Adrenal gland (tissue), 5 donors: ENCODE results near the gene CAMTA1.

Experiments
- CTCF ChIP-seq, 6 experiments: fragments of 450-650 bp in 4 of 6; fragments of 200-600 bp in 2 of 6; sonication (generic) in 1 of 6; IDR thresholded peaks; 1 replicate in 5 of 6; 2 replicates in 1 of 6; pipeline versions ENCODE4 v1.5.1 to v1.8.0; 2016 to 2021; ENCODE audit warnings: antibody characterized with exemption in 6 of 6, mild to moderate bottlenecking in 2 of 6, moderate library complexity in 1 of 6
- POLR2A ChIP-seq, 2 donors: fragments of 450-650 bp; IDR thresholded peaks; one replicate each; pipeline ENCODE4 v1.6.1; 2017; ENCODE audit warnings: antibody characterized with exemption in 2 of 2, mild to moderate bottlenecking in 2 of 2, moderate library complexity in 1 of 2
- donor health status: DM: no; HTN: no; CAD: no.

DNA sequence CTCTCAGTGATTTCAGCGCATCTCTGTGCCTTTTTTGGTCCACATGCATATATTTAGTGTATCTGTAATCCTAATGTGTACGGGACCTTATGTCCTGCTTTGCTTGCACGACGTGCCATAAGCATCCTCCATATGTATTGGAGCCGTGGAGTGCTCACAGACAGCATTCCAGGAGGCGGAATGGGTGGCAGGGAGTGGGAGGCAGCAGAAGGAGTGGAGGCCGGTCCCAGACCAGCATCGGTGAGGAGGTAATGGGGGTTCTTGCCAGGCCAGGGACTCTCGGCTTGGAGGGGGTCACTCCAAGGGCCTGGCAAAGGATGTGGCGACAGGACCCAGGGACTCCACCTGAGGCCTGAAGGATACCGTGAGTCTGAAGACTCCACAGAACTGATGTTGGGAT lies 185.0 kb downstream of the CAMTA1 start:
- TF ChIP-seq CTCF (IDR thresholded peaks at IDR 0.05): no peak
- no peak for TF ChIP-seq POLR2A (IDR thresholded peaks at IDR 0.05)
